ENCODE data around the gene ZNF516.

Gene ZNF516

DNA sequence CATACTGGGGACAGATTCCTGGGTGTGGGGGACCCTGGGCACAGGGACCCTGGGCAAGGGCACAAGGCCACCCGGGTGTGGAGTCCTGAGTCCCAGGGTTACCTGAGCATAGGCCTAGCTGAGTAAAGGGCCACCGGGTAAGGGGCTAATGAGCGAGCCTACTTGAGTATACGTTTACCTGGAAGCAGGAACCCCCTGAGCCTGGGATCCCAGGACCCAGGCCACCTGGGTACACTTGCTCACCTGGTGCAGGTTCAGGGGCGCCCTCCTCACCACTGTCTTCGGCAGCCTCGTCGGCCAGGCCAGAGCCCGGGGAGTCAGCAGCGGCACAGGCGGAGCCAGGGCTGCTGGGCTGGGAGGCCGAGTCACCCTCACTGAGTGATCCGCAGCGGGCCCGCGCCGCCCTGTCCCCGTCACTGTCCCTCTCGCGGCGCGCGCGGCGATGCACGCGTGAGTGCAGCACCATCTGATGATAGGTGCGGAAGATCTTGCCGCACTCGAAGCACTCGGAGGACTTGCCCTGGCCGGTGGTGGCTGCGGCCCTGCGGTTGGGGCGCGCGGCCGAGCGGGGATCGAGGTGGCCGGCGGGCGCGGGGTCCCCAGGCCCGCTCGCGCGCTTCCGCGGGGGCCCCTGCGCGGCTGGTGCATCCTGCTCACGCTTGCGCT lies 53.9 kb downstream of the ZNF516 start:
- DNase-seq: no peak

DNA sequence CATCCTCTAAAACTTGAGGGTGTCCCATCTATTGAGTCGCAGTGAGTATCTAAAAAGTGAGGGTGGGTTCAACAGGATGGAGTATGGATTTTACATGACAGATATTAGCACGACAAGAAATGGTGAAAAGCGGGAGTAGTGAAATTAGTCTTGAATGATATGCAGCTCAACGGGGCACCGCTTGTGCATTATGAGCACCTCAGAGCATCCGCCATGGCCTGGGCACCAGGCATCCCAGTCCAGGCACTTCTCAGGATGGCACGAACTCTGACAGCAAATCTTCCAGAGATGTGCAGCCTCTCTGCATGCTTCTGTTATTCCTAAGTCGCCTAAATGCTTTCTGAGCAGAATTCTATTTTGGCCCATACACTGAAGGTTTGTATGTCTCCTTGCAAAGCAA lies 57.1 kb downstream of the ZNF516 start:
- no peak for DNase-seq

DNA sequence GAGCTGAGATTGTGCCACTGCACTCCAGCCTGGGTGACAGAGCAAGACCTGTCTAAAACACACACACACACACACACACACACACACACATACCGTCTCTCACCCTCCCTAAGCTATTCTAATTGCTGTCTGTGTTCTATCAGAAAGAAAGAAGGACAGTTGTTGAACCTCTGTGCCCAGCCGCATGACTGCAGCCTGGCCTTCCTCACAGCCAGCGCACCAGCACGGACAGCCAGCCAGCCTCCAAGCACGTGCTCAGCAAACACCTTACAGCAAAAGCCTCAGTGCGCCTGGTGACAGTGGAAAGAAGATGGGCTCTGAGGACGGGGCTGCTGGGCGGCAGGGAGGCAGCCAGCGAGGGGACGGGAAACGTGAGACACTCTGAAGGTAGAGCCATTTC lies 58.0 kb downstream of the ZNF516 start:
- DNase-seq: no peak

GRCh38 chr18:76436342-76436741 lies 58.7 kb downstream of the ZNF516 start:
- DNase-seq: no peak

DNA sequence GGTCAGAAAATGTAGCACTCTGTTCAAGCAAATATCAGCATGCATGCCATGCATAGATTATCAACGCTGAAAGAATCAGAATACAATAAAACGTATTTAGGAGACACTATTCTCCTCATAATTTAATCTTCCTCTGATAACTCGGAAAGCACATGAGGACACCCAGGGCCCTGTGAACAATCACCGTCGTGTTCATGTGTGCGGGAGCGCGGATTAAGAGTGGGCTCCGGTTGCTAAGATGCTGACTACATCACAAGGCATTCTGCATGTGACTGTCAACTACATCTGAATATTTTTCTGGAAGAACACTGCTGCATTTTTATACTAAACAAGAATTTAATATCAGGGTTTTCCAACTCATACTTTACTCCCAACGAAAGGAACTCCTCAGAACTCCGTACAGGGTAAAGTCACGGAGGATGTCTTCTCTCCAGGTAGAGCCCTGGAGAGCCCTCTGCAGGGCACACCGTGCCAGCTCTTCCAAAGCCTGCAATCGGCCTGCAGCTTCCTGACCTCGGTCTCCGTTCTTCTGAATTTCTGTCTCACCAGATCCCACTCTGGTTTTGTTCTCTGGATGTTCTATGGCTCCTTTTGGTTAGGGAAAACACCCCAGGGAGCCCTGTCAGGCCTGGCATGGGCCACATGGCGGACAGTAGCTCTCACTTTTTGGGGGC lies 59.6 kb downstream of the ZNF516 start:
- no peak for DNase-seq

- no peak for DNase-seq
These were observed 60.6 kb downstream of the ZNF516 start for GRCh38 chr18:76434452-76434851.

DNA sequence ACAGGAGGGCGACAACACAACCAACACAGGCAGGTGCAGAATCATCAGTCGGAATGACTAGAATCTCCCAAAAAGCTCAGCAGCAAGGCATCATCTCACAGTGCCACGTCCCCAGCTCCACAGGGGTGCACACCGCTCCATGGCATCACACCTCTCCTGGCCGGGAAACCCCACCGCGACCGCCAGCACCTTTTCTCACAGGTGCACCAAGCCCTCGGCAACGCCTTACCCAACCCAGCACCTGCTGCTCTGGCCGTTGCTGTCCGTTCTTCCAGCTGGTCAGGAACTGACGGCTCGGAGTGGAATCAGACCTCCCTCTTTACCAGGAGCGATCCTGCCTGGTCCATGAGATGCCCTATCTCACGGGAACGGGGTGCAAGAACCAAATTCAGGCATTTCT lies 61.3 kb downstream of the ZNF516 start:
- no peak for DNase-seq

- DNase-seq: no peak
These were observed 61.9 kb downstream of the ZNF516 start for GRCh38 chr18:76432970-76433767.

DNA sequence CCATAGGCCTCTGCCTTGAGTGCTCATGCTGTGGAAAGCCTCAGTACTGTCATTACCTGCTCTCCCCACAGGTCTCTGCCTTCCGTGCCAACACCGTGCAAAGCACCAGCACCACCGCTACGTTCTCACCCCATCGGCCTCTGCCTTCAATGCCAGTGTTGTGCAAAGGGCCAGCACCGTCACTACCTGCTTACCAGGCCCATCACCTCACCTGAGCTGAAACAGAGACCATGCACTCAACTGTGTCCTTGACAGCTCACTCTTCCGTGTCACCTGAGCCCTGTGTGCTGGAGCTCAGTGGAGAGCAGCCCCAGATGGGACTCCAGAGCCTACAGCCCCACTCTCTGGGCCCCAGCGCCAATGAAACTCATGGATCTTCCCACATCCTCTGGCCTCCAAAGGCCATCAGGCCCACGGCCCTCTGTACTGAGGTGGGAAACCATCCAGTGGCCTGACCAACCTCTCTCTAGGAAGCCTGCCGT lies 62.7 kb downstream of the ZNF516 start:
- no peak for DNase-seq

DNA sequence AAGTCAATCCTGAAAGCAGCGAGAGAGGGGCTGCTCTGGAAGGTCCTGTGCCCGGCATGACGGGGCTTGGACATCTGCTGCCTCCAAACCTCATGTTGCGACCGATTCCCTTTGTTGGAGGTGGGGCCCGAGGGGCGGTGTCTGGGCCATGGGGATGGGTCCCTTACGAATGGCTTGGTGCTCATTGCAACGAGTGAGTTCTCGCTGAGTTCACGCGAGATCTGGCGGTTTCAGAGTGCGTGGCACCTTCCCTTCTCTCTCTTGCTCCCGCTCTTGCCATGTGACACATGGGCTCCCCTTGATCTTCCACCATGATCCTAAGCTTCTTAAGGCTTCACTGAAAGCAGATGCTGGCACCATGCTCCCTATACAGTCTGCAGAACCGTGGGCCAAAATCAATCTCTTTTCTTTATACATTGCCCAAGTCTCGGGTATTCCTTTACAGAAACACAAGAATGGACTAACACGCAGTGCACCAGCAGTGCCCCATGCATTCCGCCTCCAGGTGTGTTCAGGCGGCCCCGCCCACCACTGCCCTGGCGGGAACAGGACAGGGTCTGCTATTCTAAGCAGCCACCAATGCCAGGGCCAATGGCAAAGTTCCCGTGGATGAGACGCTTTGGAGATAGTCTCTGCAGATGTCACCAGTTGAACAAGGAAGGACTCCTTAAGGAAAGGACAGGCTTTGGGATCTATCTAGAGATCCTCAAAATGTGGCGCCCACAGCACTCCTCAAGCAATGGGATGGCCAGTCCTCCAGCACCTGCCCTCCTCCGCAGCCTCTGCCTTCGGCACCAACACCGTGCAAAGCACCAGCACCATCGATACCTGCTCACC lies 63.4 kb downstream of the ZNF516 start:
- no peak for DNase-seq

DNA sequence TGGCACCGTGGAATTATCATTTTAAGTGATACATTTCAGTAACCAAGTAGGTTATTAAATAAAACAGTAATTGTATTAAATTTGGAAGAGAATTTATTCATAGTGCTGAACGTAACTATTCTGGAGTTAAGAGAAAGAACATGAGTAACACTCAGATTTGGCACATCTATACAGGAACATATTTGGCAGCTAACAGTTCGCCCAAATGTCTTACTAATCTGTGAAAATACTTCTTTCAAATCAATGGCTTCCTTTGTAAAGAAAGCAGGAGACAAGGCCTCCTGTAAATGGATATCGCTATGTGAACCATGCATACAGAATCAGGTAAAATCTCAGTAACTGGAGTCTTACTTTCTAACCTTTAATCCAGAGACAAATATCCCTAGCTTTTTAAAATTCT lies 64.4 kb downstream of the ZNF516 start:
- no peak for DNase-seq

GRCh38 chr18:76429262-76430126 lies 65.5 kb downstream of the ZNF516 start:
- no peak for DNase-seq

- DNase-seq: no peak
These were observed 66.4 kb downstream of the ZNF516 start for GRCh38 chr18:76428396-76429261.

- no peak for DNase-seq
These were observed 68.2 kb downstream of the ZNF516 start for GRCh38 chr18:76426737-76427305.

DNA sequence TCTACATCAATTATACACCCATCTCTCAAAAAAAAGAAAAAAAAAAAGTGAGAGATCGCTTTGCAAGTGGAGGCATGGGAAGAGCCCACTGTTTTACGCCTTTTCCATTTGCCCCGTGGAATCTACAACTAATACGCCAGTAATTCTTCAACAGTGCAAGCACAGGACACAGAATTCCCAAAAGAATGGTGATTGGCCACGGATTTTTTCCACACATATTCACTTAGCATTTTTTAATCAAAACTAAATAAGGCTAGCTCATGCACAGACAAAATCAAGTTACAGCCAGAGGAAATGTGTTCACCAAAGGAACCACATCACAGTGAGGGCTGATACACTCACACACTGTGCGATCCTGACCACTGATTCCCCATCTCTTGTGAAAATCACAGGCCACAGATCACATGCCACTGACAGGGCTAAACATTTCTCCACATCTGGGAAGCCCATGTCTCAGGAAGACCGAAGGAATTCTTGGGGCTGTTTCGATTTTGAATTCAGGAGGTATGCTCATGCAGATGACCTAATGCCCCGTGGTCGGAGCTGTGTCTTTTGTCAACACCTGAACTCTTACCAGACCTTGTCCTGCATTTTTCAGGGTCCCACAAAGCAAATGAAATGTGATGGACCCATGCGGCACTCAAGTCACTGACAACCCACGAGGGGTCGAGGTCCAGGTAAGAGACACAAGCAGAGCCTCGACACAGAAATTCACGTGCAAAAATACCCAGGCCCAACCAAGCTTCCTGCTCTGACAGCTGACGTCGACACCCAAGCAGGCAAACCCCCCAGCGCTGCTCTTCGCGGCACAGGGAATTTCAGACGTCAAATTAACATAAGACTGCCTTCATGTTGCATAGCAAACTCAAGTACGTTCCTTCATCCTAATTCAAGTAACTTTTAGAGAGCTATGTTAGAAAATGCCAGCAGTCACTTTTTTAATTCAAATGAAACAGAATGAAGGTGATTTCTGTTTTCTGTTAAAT lies 69.6 kb downstream of the ZNF516 start:
- DNase-seq: no peak

DNA sequence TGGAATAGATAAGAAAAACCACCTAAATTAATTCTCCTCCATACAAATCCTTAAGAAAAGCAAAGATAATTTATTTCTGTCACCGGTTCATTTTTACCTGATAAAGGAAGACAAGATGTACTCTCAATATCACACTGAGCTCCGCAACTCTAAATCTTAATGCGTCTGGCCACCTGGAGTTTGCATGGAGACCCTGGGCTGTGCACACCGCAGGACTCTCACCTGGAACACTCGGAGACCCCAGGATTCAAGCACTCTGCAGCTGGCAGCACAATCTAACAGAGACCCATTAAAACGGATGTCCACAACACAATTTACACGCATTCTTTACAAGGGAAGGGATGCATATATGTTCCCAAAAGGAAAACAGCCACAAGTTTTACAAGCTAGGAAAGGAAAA lies 72.2 kb downstream of the ZNF516 start:
- no peak for DNase-seq

GRCh38 chr18:76422121-76422520 lies 72.9 kb downstream of the ZNF516 start:
- DNase-seq: no peak

DNA sequence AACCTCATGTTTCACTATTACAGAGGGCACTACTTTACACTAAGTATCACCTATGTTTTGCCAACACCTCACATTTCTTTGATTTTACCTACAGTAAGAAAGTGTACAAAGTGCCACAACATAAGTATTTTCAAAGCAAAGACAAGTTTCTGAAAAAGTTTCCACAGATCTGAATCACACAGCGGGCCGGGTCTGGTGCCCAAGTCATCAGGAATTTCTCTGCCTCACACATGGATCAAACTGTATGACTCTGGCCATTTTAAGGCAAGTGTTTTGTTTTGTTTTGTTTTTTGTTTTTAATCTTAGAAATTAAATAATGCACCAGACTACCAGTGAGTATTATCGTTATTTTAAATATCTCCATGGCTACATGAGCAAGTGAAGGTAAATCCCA lies 73.4 kb downstream of the ZNF516 start:
- DNase-seq: no peak
